GM06990 (cell line): ENCODE measurements around the gene MIER2.

Experiments used
- DNase-seq: peaks from one replicate; pipeline ENCODE4 v3.0.0-alpha.2; 2011; ENCODE audit not compliant: insufficient read length; ENCODE audit errors: extremely low read depth
- H3K27me3 ChIP-seq: replicated peaks from 2 replicates; pipeline ENCODE4 v1.6.0; 2011; ENCODE audit warnings: low read length; ENCODE audit not compliant: control insufficient read depth, insufficient read depth
- H3K36me3 ChIP-seq: 2 replicates; pipeline ENCODE4 v1.5.1; 2011; ENCODE audit warnings: low read length; ENCODE audit not compliant: control insufficient read depth, insufficient read depth
- H3K4me3 ChIP-seq: replicated peaks from 2 replicates; pipeline ENCODE4 v1.5.1; 2011; ENCODE audit warnings: low read depth, mild to moderate bottlenecking, control low read depth, low read length
- CTCF ChIP-seq: IDR thresholded peaks from 2 replicates; pipeline ENCODE4 v1.5.1; 2011; ENCODE audit warnings: low read length, control low read depth, mild to moderate bottlenecking, inconsistent platforms; ENCODE audit not compliant: insufficient read depth, poor library complexity, severe bottlenecking

Gene MIER2

GRCh38 chr19:318509-318774 is 26.2 kb downstream of the MIER2 start:
- Histone ChIP-seq H3K4me3 (no peak overlapping the region), H3K27me3 (no peaks in the 10 kb centered on the region), H3K36me3 (peaks cover 4% of the 10 kb centered on the region)
- no peak for DNase-seq
- no peak for TF ChIP-seq CTCF

- Histone ChIP-seq H3K36me3 (peaks cover 4% of the 10 kb centered on the region), H3K27me3 (no peaks in the 10 kb centered on the region), H3K4me3 (no peak overlapping the region)
- DNase-seq = no peak
- no peak for TF ChIP-seq CTCF
These were observed 26.7 kb downstream of the MIER2 start for GRCh38 chr19:317710-318508.

- Histone ChIP-seq H3K36me3 (peaks cover 2% of the 10 kb centered on the region), H3K27me3 (no peaks in the 10 kb centered on the region), H3K4me3 (no peak overlapping the region)
- no peak for DNase-seq
- no peak for TF ChIP-seq CTCF
These were observed 28.8 kb downstream of the MIER2 start for GRCh38 chr19:315811-316210.

- no peak for DNase-seq
- Histone ChIP-seq H3K4me3 (no peak overlapping the region), H3K27me3 (no peaks in the 10 kb centered on the region), H3K36me3 (peaks cover 2% of the 10 kb centered on the region)
- TF ChIP-seq CTCF = no peak
These were observed 30.4 kb downstream of the MIER2 start for GRCh38 chr19:313988-314815.

- no peak for DNase-seq
- H3K36me3 ChIP-seq = peaks cover 2% of the 10 kb centered on the region
- TF ChIP-seq CTCF = no peak
- H3K27me3 ChIP-seq = no peaks in the 10 kb centered on the region
- H3K4me3 ChIP-seq = no peak overlapping the region
These were observed 31.2 kb downstream of the MIER2 start for GRCh38 chr19:313169-313987.
